ENCODE data around the gene NR2F1-AS1. TPM values are rescaled to one million over a fixed set of nuclear protein-coding genes. Genes with fewer than 3 reads are reported as not detected.

NR2F1-AS1 gene
- total RNA-seq, 1 donor from 2014 or later, result 0.22 TPM

DNA sequence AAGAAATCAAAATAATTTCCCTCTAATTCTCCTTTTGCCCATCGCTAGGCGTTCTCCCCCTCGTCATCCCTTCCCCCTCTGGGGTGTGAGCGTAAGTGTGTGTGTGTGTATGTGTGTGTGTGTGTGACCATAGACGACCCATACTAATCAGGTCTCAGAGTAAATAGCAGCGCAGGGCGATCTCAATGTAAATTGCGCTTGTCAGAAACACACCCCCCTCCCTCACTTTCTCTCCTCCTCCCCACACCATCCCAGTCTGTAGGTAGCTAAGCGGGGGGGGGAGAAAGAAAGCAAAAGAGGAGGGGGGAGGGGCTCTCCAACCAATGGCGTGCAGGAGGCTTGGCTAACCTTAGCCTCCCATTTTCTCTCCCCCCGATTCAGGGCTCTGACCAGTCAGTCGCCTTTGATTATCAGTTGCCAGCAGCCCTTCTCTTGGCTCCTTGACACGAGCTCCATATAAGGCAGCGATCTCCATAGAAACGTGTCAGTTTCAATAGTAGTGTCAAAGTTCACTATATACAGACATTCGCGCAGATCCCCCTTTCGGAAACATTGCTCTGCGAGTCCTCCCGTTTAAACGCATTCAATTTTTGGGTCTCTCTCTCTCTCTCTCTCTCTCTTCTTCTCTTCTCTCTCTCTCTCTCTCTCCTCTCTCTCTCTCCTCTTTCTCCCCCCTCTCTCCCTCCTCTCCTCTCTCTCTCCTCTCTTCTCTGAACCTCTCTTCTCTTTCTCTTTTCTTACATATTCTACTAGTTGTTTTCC, 1.8 kb upstream of the NR2F1-AS1 start, which contains the start of gene NR2F1:
NR2F1 (plus strand) TSS at position 546 of the 762 bp plus-strand sequence. CDS start 1,802 bp downstream, outside the sequence.
- intact Hi-C loops (cut with DNase I), result no loop called here
- DNase-seq, result no peak
- ATAC-seq (ENCODE audit: poor library complexity), result no peak

DNA sequence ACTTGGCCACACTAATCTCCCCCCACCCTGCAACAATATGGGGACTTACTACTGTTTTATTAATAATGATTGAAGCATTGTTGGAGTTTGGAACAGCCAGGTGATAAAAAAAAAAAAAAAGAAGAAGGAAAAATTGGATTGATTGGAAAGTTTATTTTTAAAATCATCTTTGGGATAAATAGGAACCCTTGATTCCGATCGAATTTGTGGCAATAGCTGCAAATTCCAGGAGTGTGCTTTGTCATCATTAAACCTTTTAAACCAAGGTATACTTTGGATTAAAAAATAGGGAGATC, 1.1 kb upstream of the NR2F1-AS1 start:
- intact Hi-C loops (cut with DNase I), result no loop called here
- ATAC-seq (ENCODE audit: poor library complexity), result no peak
- DNase-seq, result no peak

DNA sequence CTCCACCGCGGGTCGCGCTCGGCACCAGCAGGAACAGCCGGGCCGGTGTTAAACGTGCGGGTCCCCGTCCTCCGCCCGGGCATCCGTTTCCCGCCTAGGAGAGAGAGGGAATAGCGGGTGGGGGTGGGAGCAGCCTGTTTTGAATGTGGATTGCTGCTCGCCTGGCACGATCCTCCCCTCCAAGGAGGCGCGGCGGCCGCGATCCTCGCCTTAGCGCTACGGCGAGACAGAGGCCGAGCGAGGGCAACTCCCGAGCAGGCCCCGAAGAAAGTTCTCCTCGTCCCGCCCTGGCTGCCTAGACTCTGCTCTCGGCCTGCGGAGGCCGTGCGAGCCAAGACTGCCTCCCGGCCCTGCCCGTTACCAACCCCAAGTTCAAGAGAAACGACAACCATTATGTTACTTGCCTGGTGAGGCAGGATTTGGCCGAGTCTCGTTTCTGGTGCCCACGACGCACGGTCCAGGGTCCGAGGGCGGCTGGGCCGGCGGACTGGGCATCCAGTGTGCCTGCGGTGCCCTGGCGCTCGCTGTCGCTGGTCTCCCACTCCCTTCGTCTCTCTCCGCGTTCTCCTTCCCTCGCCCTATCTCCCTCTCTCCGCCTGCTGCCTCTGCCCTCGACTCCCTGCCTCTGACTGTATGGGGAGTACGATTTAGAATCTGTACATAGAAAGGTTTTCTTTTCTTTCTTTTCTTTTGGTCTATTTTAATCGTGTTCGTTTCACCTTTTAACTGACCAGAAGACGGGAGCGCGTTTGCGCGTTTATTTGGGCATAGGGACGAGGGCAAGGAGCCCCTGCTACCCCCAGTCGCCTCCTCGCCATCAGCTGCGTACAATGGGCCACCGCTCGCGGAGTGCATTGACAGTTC, 724 bp downstream of the NR2F1-AS1 start:
- ATAC-seq (ENCODE audit: poor library complexity) (peak; percentile 49), DNase-seq (no peak)
- intact Hi-C loops (cut with DNase I), result no loop called here

DNA sequence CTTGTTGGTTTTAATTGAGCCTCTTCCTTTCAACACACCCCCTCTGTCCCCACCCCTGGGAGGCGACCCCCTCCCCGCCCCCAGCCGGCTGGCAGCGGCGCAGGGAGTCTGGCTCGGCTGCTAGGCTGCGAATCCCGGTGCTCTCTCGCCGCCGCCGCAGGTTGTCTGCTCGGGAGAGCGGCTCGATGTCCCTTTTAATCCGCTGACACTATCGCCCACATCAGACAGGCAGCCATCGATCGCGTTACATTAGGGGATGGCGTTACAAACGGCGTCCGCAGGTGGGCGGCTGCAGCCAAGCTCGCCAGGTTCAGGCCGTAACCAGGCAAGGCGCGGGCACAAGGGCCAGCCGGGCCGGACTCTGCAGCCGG, 1.3 kb downstream of the NR2F1-AS1 start:
- DNase-seq (no peak), ATAC-seq (ENCODE audit: poor library complexity) (peak; percentile 3)
- intact Hi-C loops (cut with DNase I), result no loop called here

DNA sequence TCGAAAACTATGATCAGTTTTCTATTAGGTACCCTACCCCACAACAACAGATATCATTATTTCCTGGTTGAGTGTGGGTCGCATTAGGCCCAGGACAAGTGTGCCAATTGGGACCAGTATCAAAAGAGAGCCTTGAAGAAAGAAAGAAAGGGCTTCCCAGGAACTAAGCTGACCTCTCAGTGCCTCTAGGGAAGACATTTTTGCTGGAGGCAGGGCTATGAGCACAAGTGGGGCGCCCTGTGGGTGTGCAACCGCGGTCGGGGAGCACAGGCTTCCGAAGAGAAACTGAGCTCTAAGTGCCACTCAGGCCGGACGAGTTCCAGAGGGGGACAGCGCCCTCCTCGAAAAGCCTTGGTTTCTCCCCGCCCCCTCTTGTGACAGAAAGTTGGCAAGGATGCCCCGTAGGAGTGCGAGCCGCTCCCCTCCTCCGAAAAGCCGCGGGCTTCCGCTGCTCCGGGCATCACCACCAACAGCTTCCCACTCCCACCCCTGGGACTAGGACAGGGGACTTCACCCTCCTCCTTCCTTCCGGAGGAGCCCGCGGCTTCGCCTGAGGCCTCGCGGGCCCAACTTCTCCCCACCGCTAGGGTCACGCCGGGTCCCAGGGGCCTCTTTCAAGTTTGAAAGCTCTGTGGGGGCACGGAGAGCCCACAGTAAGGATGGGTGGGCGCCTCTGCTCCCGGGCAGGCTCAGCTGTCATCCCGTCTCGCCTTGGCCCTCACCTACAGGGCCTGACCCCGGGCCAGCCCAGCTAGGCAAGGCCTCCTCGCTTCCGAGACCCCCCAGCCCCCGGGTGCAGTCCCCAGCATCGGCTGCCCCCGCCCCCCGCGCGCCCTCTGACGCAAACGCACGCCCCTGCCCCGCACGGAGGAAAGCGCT, 2.0 kb downstream of the NR2F1-AS1 start:
- intact Hi-C loops (cut with DNase I), result no loop called here
- DNase-seq, result no peak

DNA sequence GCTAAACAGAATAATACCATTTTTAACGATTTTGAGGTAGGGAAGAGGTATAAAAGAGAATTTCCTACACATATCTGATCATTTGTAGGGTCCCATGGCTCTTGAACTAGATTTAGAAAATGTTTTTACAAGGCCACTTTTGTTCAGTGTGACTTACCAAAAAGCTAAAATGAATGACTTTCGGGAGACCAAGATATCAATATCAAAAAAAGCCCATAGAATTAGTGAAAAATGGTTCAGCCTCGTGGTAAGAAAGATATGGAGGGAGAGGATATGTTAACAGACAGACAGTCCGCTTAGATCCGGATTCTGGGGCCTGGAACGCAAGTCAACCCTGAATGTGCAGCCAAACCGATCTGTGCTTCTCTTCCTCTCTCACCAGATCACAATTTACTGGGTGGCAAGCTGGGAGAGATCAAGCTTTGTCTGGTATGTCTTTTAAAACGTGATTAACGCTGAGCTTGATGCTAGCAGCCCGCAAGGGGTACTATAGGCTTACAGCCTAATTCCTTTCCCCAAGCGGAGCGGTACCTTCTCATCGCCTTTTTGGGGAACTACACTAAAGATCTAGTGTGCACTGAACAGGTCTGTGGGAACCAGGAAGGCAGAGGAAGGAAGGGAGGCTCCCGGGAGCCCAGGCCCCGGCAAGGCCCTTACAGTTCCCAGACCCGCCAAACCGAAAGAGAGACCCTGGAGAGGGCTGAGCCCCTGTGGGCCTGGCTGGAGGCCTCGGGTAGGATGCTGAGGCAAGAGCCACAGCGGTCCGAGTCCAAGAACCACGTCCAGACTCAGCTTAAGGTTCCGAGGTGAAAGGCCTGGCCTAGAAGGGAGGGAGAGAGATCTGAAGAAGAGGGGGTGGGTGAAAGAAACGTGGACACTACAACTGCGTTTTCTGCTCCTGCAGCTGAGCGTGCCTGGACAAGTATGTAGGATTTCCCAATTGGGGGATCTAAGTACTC, 2.9 kb downstream of the NR2F1-AS1 start:
- DNase-seq, result no peak
- ATAC-seq (ENCODE audit: poor library complexity), result no peak
- intact Hi-C loops (cut with DNase I), result no loop called here

More for the DNA sequence above, 2.0 kb downstream of the NR2F1-AS1 start:
- no peak for ATAC-seq (ENCODE audit: poor library complexity)

DNA sequence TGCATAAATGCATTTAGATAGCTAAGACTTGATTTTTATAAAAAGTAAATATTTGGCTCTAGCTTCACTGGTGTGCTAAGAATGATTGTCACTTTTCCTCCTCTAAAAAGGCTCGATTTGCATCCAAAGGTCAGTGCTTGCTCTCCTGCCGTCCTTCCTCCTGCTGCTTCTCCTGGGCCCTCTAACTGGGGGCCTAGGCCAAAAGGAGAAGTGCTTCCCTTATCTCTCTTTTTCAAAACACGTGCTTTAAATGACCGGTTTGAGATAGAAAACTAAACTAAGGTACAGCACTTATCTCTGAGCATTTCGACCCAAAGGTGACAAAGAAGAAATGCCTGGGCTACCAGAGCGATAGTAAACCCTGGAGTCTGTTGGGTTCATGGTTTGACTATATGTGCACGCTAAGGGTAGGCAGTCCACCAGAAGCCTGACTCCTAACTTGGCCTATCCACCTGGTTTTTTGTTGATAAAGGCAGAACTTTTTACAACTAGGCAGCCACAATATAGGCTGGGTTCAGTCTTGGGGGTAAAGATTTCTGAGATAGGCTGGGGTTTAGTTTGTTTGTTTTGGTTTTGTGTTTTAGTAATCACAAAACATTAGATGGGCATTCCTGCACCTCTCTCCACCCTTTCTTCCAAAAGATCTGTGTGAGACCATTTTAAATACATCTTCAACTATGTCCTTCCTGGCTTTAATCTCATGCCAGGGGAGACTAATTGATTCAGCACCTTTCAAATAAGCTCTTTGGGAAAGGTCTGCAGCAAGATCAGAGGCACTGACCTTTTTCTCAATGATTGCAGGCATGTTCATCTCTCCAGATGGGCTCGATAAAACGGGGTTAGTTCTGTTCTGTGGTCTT, 3.8 kb downstream of the NR2F1-AS1 start:
- intact Hi-C loops (cut with DNase I), result no loop called here
- no peak for ATAC-seq (ENCODE audit: poor library complexity)

DNA sequence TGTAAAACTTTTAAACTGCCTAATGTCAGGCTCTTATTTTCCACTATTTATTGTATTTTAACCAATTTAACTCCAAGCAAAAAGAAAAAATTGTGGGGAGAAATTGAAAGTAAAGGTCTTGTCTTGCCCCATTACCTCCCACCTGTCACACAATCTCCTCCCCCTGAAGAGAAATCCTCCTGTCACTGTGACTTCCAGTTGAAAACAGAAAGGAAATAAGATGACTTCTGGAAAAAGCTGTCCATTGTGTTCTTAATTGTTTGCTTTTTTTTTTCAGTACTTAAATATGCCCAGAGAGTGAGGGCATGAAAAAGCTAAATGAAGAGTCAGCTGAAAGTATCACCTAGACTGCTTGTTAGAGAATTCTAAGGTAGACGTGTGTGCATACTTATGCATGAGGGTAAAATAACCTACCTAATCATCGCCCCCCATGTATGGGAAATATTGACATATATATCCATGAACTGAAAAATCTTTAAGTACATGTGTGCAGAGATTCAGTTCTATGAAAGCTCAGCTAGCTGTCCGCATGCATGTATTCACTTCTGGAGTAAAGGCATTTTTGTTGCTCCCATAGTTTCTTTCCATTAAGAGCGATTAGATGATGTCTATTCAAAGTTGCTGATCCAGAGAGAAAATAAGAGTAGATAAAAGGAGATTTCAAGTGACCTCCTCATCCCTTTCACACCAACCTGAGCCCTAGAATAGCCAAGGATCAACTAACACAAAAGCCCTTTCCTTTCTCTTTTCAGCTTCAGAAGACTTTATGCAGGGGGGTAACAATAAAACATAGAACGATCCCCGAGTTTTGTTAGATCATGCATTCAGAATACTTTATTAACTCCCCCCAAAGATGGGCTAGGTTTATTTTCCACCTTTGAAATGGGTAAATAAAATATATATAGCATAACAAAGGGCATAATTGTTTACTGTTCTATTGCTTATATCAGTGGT, 5.3 kb downstream of the NR2F1-AS1 start:
- DNase-seq, result no peak
- ATAC-seq (ENCODE audit: poor library complexity), result no peak
- intact Hi-C loops (cut with DNase I), result no loop called here

More for the DNA sequence above, 3.8 kb downstream of the NR2F1-AS1 start:
- no peak for DNase-seq

DNA sequence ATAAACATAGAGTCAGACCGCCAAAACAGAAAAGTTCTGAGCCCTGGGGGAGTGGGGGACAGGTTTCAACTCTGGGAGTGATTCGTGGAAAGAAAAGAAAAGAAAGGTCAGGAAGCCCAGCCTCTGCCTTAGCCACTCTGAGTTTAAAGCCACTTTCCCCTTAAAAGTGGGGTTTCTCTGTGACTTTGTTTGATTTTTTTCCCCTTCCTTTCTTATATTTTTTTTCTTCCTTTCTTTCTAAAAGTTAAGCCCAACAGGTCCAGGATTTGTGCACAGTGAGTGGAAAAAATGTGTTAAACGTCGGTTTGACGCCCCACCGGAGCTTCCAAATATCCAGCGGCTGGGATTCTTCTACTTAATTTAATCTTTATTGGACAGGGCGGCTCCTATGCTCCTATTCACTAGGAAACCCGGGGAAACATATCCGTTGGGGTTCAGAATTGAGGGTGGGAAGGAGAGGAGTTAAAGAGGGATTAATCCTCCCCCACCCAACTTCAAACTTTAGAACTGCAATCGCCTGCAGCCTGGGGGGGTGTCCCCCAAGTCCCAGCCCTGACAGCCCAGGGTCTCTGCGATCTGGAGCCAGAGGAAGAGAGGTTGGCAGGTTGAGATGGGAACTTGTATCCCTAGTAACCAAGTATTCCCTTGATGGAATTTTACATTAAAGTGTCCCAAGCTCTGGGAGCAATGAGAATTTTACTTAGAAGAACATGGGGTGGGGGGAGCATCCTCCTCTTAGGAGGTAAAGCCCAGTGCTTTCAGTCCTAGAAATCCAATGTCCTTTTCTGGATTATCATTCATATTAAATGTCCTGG, 6.3 kb downstream of the NR2F1-AS1 start:
- ATAC-seq (ENCODE audit: poor library complexity) (no peak), DNase-seq (no peak)
- intact Hi-C loops (cut with DNase I), result no loop called here

DNA sequence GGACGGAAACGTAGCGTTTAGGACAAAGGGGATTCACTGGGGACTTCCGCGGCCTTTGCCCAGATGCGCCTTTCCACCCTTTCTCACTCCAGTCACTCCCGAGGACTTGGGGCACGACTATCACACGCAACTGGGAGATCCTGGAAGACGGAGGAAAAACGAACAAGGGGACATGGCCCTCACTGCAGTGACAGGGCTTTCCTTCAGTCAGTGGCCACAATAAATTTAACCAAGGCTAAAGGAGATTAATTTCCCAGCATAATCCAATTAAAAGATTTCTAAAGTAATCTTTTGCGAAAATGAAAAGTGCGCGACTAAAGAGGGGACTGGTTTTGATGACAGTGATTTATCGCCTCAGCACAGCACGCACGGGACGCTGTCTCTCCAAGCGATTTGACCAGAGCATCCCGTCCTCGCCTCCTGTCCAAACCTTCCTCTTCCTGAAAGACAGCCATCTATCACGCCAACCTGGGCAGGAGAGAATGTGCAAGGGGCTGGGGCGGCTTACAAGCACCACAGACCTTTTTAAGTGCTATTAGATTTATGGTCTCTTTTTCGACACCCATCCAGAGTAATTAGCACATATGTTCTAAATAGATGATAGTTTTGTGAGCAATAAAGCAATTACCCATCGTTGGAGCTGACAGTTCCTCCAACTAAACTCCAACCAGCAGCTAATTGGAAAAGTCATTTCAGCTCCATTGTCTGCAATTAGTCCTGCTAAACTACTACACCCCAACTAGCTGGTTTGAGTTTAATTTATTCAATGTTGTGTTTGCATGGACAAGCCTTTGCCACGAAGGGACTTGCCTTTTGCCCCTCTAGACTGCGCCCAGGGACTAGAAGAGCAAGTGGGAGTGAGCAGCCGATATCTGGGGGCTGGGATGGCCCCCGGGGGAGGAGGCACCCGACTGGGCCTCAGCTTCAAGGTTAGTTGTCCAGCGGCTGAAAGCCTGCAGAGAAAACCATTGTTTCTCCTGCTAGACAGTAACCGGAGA, 7.4 kb downstream of the NR2F1-AS1 start:
- intact Hi-C loops (cut with DNase I), result no loop called here
- no peak for ATAC-seq (ENCODE audit: poor library complexity)
- no peak for DNase-seq

DNA sequence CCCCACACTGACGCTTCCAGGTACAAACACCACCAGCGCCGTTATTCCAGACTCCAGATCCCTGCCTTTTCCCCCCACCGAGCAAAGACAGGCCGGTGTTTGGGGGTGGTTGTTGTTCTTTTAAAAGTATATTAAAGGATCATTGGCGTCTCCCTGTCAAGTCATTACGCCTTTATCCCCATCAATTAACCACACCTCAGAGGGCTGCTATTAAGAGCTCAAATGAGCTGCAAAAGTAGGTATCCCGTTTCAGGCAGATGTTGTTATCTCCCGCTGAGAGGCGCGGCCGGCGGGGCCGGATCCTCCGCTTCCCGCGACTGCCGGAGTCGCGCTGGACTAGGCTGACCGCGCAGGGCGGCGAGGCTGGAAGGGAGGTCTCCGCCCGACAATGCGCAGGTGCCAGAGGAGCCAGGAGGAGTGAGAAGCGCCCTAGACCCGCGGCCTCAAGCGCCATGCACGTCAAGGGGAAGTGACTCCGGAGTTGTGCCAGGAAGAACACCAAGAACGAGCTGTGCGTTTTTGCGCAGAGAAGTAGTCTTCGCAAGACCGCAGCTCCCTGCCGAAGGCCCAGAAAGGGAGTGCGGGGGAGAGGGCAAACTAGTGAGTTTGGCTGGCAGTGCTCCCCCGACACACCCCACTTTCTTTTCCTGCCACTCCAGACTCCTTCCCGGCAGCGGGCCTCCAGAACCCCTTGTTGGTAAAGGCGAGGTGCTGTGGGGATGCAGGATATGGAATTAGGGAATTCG, 8.2 kb downstream of the NR2F1-AS1 start:
- no peak for DNase-seq
- intact Hi-C loops (cut with DNase I), result no loop called here
- no peak for ATAC-seq (ENCODE audit: poor library complexity)

DNA sequence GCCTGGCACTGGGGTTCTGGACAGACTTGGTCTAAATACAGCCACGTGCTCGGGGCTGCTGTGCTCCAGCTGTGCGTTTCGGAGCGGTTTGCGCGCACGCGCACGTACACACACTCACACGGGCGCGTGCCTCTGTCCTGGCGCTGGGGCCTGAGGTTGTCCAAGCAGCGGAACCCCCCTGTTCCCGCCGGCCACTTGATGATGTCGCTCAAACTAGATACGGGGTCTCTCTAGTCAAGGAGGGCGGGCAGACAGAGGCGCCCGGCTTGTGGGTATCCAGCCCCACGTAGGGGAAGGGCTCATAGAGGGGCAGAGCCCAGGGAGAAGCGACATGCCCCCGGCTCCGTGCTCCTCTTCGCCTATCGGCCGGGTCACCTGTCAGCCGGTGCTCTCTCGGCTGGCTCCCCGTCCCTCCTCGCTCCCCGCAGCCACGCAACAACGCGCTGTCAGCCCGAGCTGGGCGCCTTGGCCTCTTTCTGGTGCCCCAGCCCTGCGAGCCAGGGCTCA, 8.9 kb downstream of the NR2F1-AS1 start:
- ATAC-seq (ENCODE audit: poor library complexity) (no peak), DNase-seq (no peak)
- intact Hi-C loops (cut with DNase I), result no loop called here

Data from Right ventricle myocardium superior (tissue), 1 donor.